NCI-H1930 (cell line): ENCODE results near the gene GPR143.
"Not testable (repeated sequence)": the region's sequence is repeated elsewhere in the genome, so short reads cannot be mapped to it uniquely, and the experiment has no call there.

Source experiments
- DNase-seq, 2 experiments: peaks; one replicate each; lab custom pipeline; 2025; lab: John Stamatoyannopoulos, UW

GPR143 gene

DNA sequence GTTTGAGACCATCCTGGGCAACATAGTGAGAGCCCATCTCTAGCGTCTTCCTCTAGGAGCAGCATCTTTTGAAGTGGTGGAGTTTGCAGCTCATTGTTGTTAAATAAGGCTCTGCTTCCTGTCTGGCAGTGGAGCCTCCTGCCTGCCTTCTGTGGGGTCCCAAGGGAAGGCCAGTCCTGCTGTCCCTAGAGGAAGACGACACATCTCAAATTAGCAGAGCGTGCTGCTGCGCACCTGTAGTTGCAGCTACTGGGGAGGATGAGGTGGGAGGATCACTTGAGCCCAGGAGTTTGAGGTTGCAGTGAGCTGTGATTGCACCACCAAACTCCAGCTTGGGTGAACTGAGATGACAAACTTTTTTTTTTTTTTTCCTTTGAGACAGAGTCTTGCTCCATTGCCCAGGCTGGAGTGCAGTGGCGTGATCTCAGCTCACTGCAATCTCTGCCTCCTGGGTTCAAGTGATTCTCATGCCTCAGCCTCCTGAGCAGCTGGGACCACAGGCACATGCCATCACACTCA, 2.7 kb upstream of the GPR143 start:
- not testable (repeated sequence) for DNase-seq

DNA sequence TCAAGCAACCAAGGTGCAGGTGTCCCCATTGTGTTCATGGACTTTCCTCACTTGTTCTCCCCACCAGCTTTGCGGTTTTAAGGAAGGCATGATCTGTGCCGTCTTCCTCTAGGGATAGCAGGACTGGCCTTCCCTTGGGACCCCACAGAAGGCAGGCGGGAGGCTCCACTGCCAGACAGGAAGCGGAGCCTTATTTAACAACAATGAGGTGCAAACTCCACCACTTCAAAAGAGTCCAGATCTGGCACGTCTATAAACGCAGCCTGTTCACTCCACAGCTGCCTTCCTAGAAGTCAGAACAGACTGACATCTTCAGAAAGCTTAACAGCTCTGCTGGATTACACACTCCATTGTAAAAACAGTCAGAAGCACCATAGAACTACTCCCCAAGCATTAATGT, 1.7 kb upstream of the GPR143 start:
- no peak for DNase-seq

DNA sequence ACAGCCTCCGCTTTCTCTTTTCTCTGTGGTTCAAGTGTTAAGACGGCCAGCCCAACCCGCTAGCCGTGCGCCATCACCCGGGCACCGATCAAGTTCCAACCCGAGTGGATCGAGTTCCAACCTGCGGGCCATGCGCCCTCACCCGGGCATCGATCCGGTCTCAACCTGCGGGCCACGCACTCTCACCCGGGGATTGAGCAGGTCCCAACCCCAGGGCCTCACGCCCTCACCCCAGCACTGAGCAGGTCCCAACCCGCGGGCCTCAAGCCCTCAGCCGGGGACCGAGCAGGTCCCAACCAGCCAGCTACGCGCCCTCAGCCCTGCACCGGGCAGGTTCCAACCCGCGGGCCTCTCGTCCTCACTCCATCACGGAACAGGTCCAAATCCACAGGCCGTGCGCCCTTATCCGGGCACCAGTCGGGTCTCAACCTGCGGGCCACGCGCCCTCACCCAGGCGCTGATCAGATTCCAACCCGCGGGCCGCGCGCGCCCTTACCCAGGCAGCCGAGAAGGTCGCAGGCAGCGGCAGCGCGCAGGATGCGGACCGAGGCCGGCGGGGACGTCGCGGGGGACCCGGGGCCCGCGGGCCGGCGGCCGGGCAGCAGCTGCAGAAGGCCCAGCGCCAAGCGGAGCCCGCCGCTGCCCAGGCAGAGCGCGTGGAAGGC, 443 bp downstream of the GPR143 start:
- DNase-seq: no peak

DNA sequence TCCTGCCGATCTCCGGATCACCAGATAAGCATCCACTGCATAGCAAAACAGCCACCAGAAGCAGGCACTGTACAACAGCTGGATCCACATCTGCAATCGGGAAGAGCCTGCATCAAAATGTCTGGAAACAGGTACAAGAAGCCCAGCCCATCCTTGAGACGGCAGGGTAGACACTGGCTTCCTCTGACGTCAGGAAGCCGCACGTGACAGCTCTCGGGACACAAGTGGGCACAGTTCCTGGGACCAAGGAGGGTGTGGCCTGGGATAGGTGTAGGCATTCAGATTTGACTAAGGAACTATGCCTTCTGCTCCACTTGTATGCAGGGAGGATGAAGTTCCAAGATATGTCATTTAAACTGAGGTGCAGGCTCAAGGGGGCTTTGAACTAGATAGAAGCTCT, 6.3 kb downstream of the GPR143 start:
- no peak for DNase-seq

DNA sequence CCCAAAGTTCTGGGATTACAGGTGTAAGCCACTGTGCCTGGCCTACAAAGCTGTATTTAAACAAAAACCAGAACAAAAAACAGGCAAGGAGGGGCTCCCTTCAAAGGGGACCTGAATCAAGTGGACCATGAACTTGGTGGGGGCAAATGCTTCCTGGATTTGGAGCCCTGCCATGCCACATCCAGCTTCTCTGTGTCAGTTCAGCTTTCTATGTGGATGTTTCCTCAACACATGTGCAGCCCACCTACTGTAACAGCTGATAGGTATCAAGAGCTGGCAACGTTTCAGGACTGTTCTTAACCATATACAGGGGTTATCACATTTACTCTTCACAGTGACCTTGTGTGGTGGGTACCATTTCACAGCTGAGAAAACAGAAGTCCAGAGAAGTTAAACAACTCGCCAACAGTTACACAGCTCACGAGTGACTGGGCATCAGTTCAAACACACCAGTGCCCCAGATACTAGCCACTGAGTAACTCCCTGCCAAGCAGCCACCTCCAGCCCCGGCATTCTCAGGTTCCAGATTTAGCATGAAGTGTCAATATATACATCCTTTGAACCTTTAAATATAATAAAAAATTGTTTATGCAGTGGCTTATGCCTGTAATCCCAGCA, 7.5 kb downstream of the GPR143 start:
- DNase-seq: no peak

DNA sequence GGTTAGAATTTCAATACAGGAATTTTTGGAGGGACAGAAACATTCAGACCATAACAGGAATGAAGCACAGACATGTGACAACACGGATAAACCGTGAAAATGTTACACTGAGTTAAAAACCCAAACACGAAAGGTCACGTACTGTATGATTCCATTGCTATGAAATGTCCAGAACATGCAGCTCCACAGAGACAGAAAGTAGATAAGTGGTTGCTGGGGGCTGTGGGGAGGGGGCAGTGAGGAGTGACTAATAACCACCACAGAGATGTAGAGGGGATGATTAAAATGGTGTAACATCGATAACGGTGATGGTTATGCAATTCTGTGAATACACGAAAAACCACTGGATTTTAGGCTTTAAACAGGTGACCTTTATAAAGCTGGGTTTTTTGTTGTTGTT, 8.3 kb downstream of the GPR143 start:
- no peak for DNase-seq

DNA sequence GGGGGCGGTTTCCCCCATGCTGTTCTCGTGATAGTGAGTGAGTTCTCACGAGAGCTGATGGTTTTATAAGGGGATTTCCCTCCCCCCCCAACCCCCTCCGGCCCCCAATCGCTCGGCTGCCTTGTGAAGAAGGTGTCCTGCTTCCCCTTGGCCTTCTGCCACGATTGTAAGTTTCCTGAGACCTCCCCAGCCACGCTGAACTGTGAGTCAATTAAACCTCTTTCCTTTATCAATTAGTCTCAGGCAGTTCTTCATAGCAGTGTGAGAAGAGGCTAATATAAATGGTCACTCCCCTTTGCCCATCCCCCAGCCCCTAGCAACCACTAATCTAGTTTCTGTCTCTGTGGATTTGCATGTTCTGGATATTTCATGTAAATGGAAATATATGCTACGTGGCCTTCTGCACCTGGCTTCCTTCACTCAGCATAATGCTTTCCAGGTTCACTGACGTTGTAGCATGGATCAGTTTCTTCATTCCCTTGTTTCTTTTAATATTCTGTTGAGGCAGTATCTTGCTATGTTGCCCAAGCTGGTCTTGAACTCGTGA, 16.4 kb downstream of the GPR143 start:
- no peak for DNase-seq

DNA sequence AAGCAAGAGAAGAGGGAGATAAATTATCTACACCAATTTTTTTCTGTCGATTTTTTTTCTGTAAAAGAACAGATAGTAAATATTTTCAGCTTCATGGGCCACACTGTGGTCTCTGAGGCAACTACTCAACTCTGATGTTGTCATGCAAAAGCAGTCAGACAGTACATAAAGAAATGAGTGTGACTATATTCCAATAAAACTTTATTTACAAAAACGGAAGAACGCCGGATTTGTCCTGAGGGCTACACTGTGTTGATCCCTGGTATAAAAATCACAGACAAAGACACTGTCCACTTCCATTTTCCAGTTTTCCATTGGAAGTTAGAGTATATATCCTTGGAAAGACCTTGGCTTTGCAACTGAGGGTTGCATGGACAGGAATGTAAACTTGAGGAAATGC, 18.0 kb downstream of the GPR143 start:
- DNase-seq: no peak

DNA sequence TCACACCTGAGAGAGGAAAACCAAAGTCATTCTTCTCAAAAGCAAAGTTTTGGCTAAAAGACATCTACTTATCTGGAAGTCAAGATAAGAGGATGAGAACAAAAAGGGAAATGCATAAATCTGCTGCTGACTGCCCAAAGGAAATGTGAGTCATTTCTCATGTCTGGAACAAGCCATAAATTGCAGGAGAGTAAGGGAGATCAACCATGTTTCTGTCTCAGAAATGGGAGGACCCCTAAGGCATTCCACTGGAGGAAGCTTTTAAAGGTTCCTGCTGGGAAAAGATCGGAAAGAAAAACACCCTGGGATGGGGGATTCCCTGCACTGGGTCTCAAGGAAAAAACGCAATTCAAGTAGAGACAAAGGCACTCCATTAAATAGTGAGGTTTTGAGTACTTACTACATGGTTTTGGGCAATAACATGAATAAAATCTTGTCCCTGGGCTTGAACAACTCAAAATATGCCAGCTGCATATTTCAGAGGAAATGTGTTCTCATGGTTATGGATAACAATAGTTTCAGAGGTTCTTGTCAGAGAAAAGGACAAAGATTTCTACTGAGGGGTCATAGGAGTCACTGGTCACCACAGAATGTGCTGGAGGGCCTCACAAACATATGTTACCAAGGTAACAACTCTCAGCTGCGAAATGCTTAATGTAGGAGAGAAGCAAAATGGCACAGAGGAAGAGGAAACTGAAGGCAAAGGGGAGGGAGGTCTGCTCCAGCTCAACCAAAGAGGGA, 19.3 kb downstream of the GPR143 start:
- DNase-seq: no peak

DNA sequence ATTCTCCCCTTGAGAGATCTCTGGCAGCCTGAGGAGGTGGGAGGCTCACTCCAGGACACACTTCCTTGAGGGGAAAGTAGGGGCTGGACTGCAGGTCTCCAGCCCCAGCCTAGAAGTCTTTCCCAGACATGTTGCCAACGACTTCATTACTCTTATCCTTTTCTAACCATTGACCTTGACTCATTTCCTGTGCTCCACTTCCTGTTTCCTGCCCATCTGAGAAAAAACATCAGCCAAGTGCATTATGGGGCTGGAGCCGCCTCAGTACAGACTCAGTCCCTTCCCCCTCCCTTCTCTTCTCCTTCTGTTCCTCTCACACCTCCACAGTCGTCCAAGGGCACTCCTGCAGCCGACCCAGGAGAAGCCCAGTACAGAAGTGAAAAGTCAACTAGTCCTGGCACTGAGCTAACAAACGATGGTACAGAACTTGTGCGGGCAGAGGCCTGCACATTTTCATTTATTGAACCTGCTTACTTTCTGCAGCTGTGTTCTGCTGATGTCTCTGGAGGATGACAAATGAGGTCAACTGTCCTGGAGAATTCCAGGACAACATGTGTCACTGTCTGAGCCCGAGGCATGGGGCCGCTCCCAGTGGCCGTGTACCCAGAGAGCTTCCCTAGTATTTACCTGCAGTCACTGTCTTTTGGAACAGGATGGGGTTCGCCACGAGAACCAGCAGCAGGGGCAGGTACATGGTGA, 20.1 kb downstream of the GPR143 start:
- DNase-seq: no peak

DNA sequence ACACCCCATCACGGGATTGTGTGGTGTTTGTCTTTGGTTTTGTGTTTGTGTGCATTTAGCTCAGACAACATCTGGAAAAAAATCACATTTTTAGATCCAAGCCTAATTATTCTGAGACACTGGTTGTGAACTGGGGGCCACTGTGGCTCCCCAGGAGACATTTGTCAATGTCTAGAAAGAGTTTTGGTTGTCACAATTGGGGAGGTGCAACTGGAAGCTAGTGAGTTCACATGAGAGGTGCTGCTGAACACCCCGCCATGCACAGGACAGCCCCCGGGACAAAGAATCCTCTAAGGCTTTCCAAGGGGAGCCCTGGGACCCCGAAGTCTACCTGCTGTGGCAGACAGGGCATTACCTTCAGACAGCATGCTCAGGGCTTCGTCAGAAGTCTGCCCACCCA, 26.5 kb downstream of the GPR143 start:
- DNase-seq: no peak

DNA sequence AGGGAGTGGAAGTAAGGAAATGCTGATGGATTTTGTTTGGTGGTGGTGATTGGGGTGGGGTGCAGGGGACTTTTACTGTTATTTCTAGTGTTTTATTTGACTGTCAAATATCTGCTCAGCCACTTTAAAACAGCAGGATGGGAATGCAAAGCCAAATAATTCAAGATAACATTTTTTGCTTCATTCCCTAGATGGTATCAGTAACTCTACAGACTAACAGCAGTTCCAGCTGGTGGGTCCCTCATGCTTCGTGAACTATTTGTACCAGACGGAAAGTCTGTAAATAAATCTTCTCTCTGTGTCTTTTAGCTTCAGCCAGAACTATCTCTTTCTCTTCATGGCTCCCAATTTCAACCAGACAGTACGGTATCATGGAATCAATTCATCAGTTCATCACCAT, 27.5 kb downstream of the GPR143 start:
- DNase-seq: no peak

DNA sequence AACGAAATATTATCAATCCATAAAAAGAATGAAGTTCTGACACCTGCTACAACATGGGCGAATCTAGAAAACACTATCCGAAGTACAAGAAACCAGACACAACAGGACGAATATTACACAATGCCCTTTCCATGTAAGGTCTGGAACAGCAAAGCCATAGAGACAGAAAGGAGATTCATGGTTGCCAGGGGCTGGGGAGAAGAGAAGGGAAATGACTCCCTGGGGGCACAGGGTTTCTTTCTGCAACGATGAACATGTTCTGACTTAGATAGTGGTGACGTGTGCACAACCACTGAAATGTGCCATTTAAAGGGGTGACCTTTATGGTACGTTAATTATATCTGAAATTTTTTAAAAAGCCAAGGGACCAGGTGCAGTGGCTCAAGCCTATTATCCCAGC, 28.3 kb downstream of the GPR143 start:
- no peak for DNase-seq

DNA sequence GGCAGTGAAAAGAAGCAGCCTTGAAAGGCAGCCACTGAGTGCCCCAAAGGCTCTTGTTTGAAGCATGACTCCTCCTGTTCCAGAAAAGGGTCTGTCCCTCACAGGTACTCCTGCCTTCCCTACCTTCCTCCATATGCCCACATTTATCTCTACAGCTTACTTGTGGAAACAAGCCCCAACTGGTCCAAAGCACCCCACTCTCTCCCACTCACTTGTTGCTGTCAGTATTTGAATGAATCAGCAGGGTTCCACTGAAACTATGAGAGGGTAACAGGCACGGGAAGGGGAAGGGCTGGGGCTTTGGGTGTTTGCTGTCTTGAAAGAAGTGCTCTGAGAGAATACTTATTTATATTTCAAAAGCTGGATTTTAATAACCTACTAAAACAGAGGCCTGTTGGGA, 34.9 kb downstream of the GPR143 start:
- DNase-seq: no peak

DNA sequence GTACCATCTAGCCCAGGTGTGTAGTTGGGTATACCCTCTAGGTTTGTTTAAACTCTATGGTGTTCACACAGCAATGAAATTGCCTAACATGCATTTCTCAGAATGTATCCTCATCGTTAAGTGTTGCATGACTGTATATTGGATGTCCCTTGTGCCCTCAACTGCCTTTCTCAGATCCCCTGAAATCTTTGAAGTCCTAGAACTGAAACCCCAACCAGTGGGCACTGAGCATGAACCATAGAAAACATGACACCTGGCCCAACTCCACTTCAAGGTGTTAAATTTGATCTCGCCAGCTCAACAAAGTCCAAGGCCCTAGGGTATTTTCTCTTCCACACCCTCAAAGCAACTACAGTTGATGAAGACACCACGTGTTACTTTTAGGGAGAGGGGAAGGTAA, 35.6 kb downstream of the GPR143 start:
- DNase-seq: no peak

DNA sequence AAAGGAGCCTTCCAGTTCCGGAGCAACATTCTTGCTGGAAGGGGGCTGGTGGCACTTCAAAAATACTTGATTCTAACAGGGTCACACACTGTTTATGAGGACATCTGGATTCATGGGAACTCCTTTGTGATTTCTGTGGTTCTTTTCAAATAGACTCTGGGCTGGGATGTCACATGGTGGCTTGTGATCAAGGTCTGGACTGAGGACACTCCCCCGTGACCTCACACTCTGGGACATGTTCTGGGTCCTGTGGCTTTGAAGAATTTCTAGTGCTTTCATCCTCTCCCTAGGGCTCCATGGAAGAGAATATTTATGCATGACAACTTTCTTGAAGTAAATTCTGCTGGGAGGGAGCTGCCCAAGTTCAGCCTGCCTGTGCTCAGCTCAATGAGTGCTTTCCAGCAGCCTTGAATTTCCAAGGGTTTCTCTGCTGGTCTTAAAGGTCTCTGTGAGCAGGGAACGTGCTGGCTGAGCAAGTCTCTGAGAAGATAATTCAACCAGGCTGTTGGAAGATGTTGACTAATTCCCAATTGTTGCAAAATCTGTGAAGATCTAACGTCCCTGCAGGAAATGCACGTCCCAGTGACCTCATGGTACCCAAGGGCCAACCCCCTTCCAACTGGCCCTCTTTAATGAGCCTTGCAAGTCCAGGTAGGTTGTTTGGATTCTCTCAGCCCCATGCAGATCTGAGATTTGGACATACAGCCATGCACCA, 36.3 kb downstream of the GPR143 start:
- no peak for DNase-seq

DNA sequence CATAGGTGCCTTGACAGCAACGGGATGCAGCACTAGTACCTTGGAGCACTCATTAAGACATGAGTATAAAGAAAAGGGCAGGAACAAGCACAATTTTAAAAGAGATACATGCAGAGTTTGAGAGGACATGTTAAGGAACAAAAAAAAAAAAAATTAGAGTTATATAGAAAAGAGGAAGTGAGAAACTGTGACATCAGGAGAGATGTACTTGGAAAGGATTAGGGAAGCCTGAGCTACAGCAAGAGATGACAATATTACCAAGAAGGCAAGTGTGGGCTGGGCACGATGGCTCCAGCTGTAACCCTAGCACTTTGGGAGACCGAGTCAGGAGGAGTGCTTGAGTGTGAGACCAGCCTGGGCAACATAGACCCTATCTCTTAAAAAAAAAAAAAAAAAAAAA, 37.4 kb downstream of the GPR143 start:
- no peak for DNase-seq

DNA sequence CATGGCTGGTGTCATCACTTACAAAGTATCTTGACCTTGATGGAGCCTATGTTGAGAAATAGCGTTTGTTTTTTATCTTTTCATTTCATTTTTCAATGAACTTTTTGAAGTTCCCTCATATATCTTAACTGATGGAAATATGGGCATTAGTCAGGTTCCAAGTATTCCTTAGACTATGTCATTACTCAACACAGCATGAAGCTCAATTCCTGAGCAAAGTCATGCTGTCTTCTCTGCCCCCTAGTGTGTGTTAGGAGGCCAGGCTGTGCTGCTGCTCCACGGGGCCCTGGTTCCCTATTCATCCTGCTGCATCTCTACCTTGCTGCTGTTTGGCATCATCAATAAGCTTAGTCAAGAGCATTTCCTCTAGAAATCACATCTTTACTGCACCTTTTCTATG, 40.9 kb downstream of the GPR143 start:
- no peak for DNase-seq

DNA sequence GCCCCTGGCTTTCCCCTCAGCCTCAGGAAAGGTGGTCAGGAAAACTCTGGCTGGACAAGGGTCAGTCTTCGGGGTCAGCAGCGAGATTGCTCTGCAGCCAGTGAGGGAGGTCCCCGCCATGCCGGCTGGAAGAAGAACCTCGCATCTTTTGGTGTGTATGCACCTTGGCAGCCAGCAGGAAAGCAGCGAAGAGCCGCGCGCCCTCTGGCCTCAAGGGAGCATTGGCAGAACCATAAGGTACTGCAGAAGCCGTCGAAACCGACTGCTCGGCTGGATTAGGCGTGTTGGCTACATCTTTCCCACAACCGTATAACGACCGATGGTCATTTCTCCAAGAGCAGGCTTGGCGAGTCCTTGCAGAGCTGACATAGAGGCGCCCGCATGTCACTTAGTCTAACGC, 48.3 kb downstream of the GPR143 start:
- DNase-seq: no peak

DNA sequence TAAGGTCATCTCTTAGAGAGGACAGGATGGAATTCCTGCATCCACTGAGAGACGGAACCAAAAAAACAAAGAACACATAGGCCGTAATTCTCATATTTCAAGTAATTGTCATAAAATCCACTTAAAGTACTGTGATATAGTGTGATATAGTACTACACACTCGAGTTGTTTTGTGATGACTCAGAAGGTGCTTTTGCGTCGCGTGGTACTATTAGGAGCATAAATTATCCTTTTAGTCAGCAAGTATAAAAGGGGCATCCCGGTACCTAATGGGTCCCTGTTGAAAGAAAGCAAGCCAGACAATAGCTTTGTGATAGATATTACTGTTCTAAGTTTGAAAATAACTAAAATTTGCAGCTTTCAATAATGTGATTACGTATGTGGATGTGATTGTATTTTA, 55.3 kb downstream of the GPR143 start:
- no peak for DNase-seq

DNA sequence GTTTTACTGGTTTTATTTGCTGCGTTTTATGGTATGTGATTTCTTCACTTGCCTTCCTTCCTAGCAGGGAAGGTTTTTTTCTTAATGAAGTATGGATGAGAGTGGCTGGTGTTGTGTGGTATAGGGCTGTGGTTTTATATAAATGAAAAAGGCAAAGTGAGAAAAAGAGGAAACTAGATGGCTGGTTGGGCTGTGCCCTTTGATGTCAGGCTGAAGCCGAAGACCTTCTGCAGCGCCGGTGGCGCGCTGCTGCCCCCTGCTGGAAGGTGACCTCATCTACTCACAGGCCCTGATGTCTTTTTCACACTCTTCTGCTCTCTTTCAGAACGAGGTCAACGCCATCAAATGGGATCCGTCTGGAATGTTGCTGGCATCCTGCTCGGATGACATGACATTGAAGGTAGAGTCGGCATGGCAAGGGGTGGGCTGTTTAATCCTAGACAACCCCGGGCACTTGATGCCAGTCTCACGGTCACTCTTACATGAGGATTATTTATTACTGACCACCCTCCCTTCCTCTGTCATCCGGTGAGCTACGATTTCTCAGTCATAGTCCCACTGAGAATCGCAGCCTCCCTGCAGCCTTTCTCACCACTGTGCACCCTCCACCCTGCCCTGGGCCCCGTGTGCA, 56.6 kb downstream of the GPR143 start:
- DNase-seq: peak in 1 of 2 experiments; percentile 40
